WTC11 (cell line): ENCODE data around the gene PLEKHG5. TPM values are rescaled to one million over a fixed set of nuclear protein-coding genes. Genes with fewer than 3 reads are reported as not detected.

ENCODE experiments used
- ATAC-seq: fragments of 200-7000 bp; cut with Tn5 transposase; 2 replicates; pipeline ENCODE4 v1.10.0; 2021; ENCODE audit warnings: mild to moderate bottlenecking, moderate library complexity
- CTCF ChIA-PET: fragments of 300-600 bp; sonication (Branson Sonifier 250); formaldehyde crosslinking; loops from one replicate; lab custom pipeline; 2021; ENCODE audit warnings: antibody characterized with exemption; lab: Charles Lee
- POLR2A ChIA-PET: fragments of 350-600 bp; sonication (Branson Sonifier 250); formaldehyde crosslinking; loops from one replicate; lab custom pipeline; 2021; ENCODE audit warnings: antibody characterized with exemption; lab: Charles Lee
- DNase-seq: peaks from one replicate; pipeline ENCODE4 v3.0.0; 2021; ENCODE audit warnings: low spot score
- H3K27ac Mint-ChIP-seq: 2 replicates; pipeline ENCODE4 v1.8.0; 2021; ENCODE audit warnings: mixed read lengths
- H3K27me3 Mint-ChIP-seq: 2 replicates; pipeline ENCODE4 v1.8.0; 2021; ENCODE audit warnings: low read depth, mild to moderate bottlenecking, moderate library complexity, mixed read lengths
- H3K36me3 Mint-ChIP-seq: 2 replicates; pipeline ENCODE4 v1.8.0; 2021; ENCODE audit warnings: mixed read lengths
- H3K4me1 Mint-ChIP-seq: 2 replicates; pipeline ENCODE4 v1.8.0; 2022; ENCODE audit warnings: mixed read lengths
- H3K4me3 Mint-ChIP-seq: 2 replicates; pipeline ENCODE4 v1.8.0; 2021; ENCODE audit warnings: mild to moderate bottlenecking, moderate library complexity, mixed read lengths
- H3K9me3 Mint-ChIP-seq: 2 replicates; pipeline ENCODE4 v1.8.0; 2021; ENCODE audit warnings: mixed read lengths
- CREB1 ChIP-seq: sonication (generic); formaldehyde crosslinking; IDR thresholded peaks from 2 replicates; pipeline ENCODE4 v1.8.0; 2023; ENCODE audit warnings: mild to moderate bottlenecking, missing genetic modification reagents
- CREM ChIP-seq: sonication (generic); formaldehyde crosslinking; IDR thresholded peaks from 2 replicates; pipeline ENCODE4 v1.8.1; 2022; ENCODE audit warnings: mild to moderate bottlenecking, missing genetic modification reagents, moderate library complexity
- ESRRA ChIP-seq: sonication (generic); formaldehyde crosslinking; IDR thresholded peaks from 2 replicates; pipeline ENCODE4 v1.8.1; 2022; ENCODE audit warnings: mild to moderate bottlenecking, missing genetic modification reagents, borderline replicate concordance
- FOXK1 ChIP-seq: sonication (generic); formaldehyde crosslinking; IDR thresholded peaks from 2 replicates; pipeline ENCODE4 v1.8.0; 2022; ENCODE audit warnings: mild to moderate bottlenecking, moderate library complexity, missing genetic modification reagents
- NR1H2 ChIP-seq: sonication (generic); formaldehyde crosslinking; IDR thresholded peaks from 2 replicates; pipeline ENCODE4 v1.9.0; 2021; ENCODE audit warnings: mild to moderate bottlenecking, moderate library complexity, missing genetic modification reagents
- RELA ChIP-seq: sonication (generic); formaldehyde crosslinking; IDR thresholded peaks from 2 replicates; pipeline ENCODE4 v1.8.1; 2022; ENCODE audit warnings: missing genetic modification reagents, mild to moderate bottlenecking, borderline replicate concordance
- SP1 ChIP-seq: sonication (generic); formaldehyde crosslinking; conservative IDR thresholded peaks from 2 replicates; pipeline ENCODE4 v1.8.1; 2022; ENCODE audit warnings: missing genetic modification reagents
- ZNF219 ChIP-seq: sonication (generic); formaldehyde crosslinking; IDR thresholded peaks from 2 replicates; pipeline ENCODE4 v1.8.0; 2023; ENCODE audit warnings: missing genetic modification reagents, mild to moderate bottlenecking, borderline replicate concordance
- ZNF423 ChIP-seq: fragments of 250-450 bp; sonication (Bioruptor Pico); IDR thresholded peaks from 2 replicates; pipeline ENCODE4 v2.1.2; 2022; ENCODE audit warnings: mild to moderate bottlenecking, moderate library complexity
- total RNA-seq: library from RNA; stranded (reverse); gene quantifications from 3 replicates; pipeline ENCODE4 v1.2.3, GENCODE V29; 2021
- TF ChIP-seq, protein P1 (sequence below): sonication (generic); formaldehyde crosslinking; IDR thresholded peaks from 2 replicates; pipeline ENCODE4 v1.8.0; 2023; ENCODE audit warnings: missing genetic modification reagents
- TF ChIP-seq, protein P2 (sequence below): sonication (generic); formaldehyde crosslinking; IDR thresholded peaks from 2 replicates; pipeline ENCODE4 v1.8.0; 2023; ENCODE audit warnings: missing genetic modification reagents, mild to moderate bottlenecking, borderline replicate concordance
- TF ChIP-seq, protein P3 (sequence below): sonication (generic); formaldehyde crosslinking; IDR thresholded peaks from 2 replicates; pipeline ENCODE4 v1.8.1; 2023; ENCODE audit warnings: mild to moderate bottlenecking, moderate library complexity, missing genetic modification reagents
- TF ChIP-seq, protein P4 (sequence below): fragments of 250-450 bp; sonication (Bioruptor Pico); conservative IDR thresholded peaks from 2 replicates; pipeline ENCODE4 v1.9.0; 2021; ENCODE audit warnings: mild to moderate bottlenecking
- TF ChIP-seq, protein P5 (sequence below): sonication (generic); formaldehyde crosslinking; conservative IDR thresholded peaks from 2 replicates; pipeline ENCODE4 v1.8.1; 2023; ENCODE audit warnings: mild to moderate bottlenecking, low read depth, missing genetic modification reagents, moderate library complexity
- TF ChIP-seq, protein P6 (sequence below): sonication (generic); formaldehyde crosslinking; IDR thresholded peaks from 2 replicates; pipeline ENCODE4 v1.8.1; 2022; ENCODE audit warnings: missing genetic modification reagents, borderline replicate concordance

PLEKHG5 gene
- total RNA-seq, 1 experiment from 2014 or later: 27.5 TPM

DNA sequence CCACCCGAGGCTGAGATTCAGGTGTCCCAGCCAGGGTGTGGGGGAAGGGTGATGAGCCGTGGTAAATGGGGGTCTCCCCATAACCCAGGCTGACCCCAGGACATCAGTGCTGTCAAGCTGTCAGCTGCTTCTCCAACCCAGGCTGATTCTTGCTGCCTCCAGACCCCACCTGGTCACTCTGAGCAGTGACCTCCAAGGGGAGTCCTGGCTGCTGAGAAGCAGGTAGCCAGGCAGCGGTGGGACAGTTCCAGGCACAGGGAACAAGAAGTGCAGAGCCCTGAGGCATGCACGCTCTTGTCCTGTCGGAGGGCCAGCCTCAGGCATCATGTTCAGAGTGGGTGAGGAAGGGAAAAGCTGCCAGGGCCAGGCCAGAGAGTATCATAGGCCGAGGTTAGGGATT is 65.8 kb downstream of the PLEKHG5 start (continued):
- TF ChIP-seq ESRRA: no peak

DNA sequence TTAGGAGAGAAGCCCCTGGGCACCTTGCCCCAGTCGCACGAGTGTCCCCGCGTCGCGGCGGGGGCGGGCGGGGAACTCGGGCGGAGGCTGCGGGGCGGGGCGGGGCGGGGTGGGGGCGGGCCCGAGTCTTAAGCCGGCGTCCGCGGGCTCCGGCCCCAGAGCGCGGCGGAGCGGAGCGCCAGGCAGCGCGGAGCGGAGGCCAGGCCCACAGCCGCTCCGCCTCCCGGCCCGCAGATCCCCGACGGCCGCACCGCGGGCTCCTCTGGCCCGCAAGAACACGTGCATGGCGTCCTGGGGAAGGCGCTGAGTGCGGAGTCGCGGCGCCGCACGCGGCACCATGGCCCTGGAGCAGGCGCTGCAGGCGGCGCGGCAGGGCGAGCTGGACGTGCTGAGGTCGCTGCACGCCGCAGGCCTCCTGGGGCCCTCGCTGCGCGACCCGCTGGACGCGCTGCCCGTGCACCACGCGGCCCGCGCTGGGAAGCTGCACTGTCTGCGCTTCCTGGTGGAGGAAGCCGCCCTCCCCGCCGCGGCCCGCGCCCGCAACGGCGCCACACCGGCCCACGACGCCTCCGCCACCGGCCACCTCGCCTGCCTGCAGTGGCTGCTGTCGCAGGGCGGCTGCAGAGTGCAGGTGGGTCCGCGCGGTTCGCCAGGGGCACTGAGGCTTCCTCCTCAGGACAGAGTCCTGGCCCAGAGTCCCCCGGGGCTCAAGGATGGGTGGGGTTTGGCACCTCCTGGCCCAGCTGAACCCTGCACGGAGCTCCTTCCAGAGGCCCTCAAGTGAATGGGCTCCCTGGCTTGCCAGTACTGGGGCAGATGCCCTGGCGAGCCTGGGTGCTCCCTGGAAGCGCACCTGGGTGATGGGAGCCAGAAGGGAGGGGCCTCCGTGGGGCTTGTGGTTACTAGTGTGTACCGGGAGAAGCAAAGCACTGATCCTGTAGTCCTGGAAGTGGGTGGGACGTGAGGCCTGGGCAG is 66.6 kb downstream of the PLEKHG5 start, which contains the start of gene ESPN:
ESPN (plus strand) TSS at position 158 of the 975 bp plus-strand sequence; CDS start at position 338, 180 bp downstream.
- Mint-ChIP-seq H3K36me3 (no peaks in the 10 kb centered on the region), H3K27me3 (peaks cover 70% of the 10 kb centered on the region), H3K4me1 (peaks cover 8% of the 10 kb centered on the region), H3K27ac (no peak within 1 kb of the TSS), H3K4me3 (peak within 1 kb of the TSS; percentile 60), H3K9me3 (no peaks in the 10 kb centered on the region)
- peak; percentile 25; the same call in 1 of the 2 replicates for TF ChIP-seq RELA (CRISPR knock-in tag)
- TF ChIP-seq, protein P1, sequence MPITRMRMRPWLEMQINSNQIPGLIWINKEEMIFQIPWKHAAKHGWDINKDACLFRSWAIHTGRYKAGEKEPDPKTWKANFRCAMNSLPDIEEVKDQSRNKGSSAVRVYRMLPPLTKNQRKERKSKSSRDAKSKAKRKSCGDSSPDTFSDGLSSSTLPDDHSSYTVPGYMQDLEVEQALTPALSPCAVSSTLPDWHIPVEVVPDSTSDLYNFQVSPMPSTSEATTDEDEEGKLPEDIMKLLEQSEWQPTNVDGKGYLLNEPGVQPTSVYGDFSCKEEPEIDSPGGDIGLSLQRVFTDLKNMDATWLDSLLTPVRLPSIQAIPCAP: no peak
- 0 out of 2 replicates have a peak, but pooled peaks have one; percentile 38 for TF ChIP-seq CREM (CRISPR knock-in tag)
- TF ChIP-seq, protein P2, sequence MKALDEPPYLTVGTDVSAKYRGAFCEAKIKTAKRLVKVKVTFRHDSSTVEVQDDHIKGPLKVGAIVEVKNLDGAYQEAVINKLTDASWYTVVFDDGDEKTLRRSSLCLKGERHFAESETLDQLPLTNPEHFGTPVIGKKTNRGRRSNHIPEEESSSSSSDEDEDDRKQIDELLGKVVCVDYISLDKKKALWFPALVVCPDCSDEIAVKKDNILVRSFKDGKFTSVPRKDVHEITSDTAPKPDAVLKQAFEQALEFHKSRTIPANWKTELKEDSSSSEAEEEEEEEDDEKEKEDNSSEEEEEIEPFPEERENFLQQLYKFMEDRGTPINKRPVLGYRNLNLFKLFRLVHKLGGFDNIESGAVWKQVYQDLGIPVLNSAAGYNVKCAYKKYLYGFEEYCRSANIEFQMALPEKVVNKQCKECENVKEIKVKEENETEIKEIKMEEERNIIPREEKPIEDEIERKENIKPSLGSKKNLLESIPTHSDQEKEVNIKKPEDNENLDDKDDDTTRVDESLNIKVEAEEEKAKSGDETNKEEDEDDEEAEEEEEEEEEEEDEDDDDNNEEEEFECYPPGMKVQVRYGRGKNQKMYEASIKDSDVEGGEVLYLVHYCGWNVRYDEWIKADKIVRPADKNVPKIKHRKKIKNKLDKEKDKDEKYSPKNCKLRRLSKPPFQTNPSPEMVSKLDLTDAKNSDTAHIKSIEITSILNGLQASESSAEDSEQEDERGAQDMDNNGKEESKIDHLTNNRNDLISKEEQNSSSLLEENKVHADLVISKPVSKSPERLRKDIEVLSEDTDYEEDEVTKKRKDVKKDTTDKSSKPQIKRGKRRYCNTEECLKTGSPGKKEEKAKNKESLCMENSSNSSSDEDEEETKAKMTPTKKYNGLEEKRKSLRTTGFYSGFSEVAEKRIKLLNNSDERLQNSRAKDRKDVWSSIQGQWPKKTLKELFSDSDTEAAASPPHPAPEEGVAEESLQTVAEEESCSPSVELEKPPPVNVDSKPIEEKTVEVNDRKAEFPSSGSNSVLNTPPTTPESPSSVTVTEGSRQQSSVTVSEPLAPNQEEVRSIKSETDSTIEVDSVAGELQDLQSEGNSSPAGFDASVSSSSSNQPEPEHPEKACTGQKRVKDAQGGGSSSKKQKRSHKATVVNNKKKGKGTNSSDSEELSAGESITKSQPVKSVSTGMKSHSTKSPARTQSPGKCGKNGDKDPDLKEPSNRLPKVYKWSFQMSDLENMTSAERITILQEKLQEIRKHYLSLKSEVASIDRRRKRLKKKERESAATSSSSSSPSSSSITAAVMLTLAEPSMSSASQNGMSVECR (CRISPR knock-in tag): no peak; the same call in 1 of the 2 replicates
- TF ChIP-seq, protein P3, sequence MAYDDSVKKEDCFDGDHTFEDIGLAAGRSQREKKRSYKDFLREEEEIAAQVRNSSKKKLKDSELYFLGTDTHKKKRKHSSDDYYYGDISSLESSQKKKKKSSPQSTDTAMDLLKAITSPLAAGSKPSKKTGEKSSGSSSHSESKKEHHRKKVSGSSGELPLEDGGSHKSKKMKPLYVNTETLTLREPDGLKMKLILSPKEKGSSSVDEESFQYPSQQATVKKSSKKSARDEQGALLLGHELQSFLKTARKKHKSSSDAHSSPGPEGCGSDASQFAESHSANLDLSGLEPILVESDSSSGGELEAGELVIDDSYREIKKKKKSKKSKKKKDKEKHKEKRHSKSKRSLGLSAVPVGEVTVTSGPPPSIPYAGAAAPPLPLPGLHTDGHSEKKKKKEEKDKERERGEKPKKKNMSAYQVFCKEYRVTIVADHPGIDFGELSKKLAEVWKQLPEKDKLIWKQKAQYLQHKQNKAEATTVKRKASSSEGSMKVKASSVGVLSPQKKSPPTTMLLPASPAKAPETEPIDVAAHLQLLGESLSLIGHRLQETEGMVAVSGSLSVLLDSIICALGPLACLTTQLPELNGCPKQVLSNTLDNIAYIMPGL: 0 out of 2 replicates have a peak, but pooled peaks have one; percentile 19
- TF ChIP-seq ZNF423 (CRISPR knock-in tag): 0 out of 2 replicates have a peak, but pooled peaks have one; percentile 5
- ChIA-PET CTCF (interaction anchor here (0.6 to 2.8 kb wide), 6 partner anchors 13 to 180 kb away, joined by 3 to 19 read pairs (median 6); no protein-coding TSS in a partner anchor), POLR2A (no interaction called here)
- ATAC-seq (peak; percentile 13), DNase-seq (no peak)

DNA sequence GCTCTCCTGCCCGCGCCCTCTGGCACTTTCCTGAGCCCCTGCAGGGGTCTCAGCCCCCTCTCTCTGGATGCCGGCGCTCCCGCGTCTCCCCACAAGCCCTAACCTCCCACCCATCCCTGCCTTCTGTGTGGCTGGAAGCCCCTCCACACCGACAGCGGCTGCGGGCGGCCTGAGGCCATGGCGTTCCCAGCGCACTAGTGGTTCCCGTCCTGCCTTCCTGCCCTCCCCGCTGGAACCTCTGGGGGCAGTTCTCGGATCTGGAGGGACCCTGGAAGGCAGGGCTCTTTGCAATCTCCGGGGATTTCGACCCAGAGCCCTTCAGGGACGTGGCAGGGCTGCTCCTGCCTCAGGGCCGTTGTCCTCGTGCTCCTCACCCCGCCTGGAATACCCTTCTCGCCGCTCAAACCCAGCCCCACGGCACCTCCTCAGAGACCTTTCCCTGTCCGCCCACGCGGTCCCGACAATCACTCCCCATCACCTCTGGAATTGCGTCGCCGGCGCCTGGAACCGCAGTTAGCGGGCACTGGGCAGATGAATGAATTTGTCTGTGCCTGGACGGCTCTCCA is 67.4 kb downstream of the PLEKHG5 start:
- DNase-seq (peak; percentile 57), ATAC-seq (peak; percentile 19)
- Mint-ChIP-seq H3K27me3 (peaks cover 76% of the 10 kb centered on the region), H3K4me1 (peaks cover 6% of the 10 kb centered on the region), H3K9me3 (no peaks in the 10 kb centered on the region), H3K4me3 (peak overlapping the region; percentile 60), H3K27ac (no peak overlapping the region), H3K36me3 (no peaks in the 10 kb centered on the region)
- ChIA-PET POLR2A (no interaction called here), CTCF (interaction anchor here (0.8 to 6.9 kb wide), 50 partner anchors 9 to 433 kb away, joined by 3 to 281 read pairs (median 6); partner anchors contain the start of genes ACOT7, HES3, ICMT and PLEKHG5)
- TF ChIP-seq SP1 (no peak), FOXK1 (CRISPR knock-in tag) (no peak), NR1H2 (no peak), CREB1 (CRISPR knock-in tag) (no peak), ESRRA (no peak), ZNF219 (no peak)
- TF ChIP-seq, protein P4, sequence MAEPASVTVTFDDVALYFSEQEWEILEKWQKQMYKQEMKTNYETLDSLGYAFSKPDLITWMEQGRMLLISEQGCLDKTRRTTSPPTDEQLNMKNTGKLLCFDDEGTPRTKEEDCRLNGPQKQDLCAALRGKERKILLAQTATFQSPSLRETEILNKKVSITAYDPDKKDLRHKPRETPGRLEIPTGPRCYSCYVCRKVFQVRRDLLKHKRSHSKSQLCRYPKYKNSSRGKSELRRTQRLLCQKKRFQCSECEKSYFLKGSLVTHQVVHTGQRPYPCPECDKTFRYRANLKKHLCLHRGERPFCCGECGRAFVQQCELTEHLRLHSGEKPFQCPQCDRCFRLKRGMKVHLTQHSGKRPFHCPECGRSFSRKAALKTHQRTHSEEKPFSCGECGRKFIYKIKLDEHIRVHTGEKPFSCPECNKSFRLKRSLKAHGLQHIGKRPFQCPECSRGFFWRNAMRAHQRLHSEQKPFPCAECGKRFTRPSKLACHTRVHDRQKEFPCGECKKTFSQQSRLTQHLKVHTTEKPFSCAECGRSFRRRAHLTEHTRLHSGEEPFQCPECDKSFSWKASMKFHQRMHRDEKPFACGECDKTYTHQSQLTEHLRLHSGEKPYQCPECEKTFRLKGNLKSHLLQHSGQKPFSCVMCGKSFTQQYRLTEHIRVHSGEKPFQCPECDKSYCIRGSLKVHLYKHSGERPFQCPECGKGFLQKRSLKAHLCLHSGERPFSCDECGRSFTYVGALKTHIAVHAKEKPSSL (CRISPR knock-in tag): no peak
- TF ChIP-seq, protein P5, sequence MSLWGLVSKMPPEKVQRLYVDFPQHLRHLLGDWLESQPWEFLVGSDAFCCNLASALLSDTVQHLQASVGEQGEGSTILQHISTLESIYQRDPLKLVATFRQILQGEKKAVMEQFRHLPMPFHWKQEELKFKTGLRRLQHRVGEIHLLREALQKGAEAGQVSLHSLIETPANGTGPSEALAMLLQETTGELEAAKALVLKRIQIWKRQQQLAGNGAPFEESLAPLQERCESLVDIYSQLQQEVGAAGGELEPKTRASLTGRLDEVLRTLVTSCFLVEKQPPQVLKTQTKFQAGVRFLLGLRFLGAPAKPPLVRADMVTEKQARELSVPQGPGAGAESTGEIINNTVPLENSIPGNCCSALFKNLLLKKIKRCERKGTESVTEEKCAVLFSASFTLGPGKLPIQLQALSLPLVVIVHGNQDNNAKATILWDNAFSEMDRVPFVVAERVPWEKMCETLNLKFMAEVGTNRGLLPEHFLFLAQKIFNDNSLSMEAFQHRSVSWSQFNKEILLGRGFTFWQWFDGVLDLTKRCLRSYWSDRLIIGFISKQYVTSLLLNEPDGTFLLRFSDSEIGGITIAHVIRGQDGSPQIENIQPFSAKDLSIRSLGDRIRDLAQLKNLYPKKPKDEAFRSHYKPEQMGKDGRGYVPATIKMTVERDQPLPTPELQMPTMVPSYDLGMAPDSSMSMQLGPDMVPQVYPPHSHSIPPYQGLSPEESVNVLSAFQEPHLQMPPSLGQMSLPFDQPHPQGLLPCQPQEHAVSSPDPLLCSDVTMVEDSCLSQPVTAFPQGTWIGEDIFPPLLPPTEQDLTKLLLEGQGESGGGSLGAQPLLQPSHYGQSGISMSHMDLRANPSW (CRISPR knock-in tag): no peak
- TF ChIP-seq, protein P6, sequence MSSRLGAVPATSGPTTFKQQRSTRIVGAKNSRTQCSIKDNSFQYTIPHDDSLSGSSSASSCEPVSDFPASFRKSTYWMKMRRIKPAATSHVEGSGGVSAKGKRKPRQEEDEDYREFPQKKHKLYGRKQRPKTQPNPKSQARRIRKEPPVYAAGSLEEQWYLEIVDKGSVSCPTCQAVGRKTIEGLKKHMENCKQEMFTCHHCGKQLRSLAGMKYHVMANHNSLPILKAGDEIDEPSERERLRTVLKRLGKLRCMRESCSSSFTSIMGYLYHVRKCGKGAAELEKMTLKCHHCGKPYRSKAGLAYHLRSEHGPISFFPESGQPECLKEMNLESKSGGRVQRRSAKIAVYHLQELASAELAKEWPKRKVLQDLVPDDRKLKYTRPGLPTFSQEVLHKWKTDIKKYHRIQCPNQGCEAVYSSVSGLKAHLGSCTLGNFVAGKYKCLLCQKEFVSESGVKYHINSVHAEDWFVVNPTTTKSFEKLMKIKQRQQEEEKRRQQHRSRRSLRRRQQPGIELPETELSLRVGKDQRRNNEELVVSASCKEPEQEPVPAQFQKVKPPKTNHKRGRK (CRISPR knock-in tag): no peak
